ENCODE results near the gene BCL7C.
A peak's percentile ranks its signal among the peaks of the same experiment; 100 is the strongest.

The BCL7C gene

GRCh38 chr16:30925632-30925987 lies 31.7 kb upstream of the BCL7C start:
- DNase-seq (ENCODE audit: low read depth), result no peak
- peak overlapping the region; percentile 97 for H3K4me3 ChIP-seq (ENCODE audit: low read depth, low read length)
- TF ChIP-seq CTCF (conservative IDR thresholded peaks at IDR 0.05; ENCODE audit: low read depth, low read length), result no peak

DNA sequence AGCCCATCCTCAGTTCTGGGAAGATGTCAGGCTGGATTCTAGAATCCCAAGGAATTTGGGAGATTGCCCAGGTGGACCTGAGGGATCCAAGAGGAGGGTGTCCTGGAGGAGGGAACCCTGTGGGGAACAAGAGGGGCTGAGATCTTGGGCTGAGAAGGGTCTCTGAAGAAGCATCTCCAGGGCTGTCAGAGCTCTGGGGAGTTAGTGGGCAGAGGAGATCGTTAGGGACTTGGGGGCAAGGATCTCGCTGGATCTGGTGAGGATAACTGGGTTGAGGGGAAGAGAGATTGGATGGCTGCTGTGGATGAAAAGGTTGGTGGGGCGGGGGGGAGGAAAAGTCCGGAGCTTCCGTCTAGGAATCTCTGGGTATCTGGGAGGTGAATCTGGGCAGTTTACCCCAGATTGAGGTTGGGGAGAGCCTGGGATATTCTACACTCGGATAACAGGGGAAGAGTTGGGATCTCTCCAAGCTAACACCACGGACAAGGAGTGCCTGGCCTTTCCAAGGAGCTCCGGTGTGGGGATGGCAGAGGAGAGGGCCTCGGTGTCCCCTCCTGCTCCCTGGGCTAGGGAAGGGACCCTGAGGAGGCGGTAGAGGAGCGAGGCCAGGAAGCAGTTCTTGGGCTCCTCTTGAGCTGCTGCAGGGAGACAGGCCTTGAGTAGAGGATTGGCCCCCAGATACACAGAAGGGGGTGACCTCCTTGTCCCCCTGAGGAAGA lies 31.2 kb upstream of the BCL7C start:
- DNase-seq (ENCODE audit: low read depth), result no peak
- no peak for TF ChIP-seq CTCF (conservative IDR thresholded peaks at IDR 0.05; ENCODE audit: low read depth, low read length)
- peak overlapping the region; percentile 97 for H3K4me3 ChIP-seq (ENCODE audit: low read depth, low read length)

DNA sequence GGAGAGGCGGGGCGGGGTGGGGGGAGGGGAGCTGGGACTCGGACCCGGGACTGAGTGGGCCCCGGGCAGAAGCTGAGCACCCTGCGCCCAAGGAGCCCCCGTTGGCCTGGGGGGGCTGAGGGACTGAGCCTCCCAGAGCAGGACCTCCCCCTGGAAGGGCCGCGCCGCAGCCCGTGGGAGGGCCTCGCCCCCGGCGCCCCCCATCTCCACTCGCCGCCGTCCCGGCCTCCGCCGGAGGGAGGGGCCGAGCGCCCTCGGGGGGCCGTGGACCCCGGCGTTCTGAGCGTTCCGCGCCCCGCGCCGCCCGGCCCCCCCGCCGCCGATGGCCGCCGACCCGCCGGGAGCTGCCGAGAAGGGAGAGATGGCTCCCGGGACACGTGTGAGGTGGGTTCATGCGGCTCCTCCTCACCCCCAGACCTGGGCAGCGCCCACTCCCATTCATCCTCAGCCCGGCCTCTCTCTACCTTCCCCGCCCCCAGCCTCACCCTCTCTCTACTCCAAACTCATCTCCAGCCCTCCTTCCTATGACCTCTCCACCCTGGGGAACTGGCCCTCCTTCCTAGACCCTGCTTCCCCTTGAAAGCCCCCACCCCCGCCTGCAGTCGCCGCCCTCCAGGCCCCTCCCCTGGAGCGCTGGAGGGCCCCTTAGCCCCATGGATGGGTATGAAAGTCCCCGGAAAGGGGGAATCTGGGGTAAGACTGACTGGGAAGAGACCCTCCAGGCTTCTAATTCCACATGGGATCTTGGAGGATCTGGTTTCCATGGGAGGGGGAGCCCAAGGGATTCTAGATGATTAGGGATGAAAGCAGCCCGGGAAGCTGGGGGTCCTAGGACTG lies 30.4 kb upstream of the BCL7C start:
- no peak for TF ChIP-seq CTCF (conservative IDR thresholded peaks at IDR 0.05; ENCODE audit: low read depth, low read length)
- DNase-seq (ENCODE audit: low read depth), result no peak
- peak overlapping the region; percentile 97 for H3K4me3 ChIP-seq (ENCODE audit: low read depth, low read length)

DNA sequence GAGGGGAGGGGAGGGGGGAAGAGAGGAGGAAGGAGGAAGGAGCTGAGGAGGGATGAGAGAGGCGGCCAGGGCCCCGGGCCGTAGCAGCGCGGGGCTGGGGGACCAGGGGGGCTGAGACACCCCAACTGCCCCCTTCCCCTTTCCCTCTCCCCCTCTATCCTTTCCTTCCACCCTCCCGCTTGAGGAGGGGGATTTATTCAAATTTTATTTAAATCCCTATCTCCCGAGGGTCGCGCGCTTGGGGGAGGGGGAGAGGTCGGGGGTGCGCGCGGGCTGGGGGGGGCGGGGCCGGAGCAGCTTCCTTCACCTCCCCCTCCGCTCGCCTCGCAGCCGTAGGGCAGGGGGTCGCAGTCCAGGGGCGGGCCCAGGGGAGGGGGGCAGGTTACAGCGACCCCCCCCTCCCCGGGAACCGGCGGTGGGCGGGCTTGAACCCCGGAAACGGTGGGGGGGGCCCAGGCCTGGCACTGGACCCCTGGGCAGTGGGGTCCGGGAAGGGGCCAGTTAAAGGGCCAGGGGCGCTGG lies 29.7 kb upstream of the BCL7C start, which contains the start of gene FBXL19:
TSS of gene FBXL19 (plus strand) at position 19 of the 522 bp plus-strand sequence. CDS start 2,183 bp downstream, outside the sequence.
- no peak for DNase-seq (ENCODE audit: low read depth)
- TF ChIP-seq CTCF (conservative IDR thresholded peaks at IDR 0.05; ENCODE audit: low read depth, low read length), result no peak
- peak within 1 kb of the TSS; percentile 97 for H3K4me3 ChIP-seq (ENCODE audit: low read depth, low read length)

DNA sequence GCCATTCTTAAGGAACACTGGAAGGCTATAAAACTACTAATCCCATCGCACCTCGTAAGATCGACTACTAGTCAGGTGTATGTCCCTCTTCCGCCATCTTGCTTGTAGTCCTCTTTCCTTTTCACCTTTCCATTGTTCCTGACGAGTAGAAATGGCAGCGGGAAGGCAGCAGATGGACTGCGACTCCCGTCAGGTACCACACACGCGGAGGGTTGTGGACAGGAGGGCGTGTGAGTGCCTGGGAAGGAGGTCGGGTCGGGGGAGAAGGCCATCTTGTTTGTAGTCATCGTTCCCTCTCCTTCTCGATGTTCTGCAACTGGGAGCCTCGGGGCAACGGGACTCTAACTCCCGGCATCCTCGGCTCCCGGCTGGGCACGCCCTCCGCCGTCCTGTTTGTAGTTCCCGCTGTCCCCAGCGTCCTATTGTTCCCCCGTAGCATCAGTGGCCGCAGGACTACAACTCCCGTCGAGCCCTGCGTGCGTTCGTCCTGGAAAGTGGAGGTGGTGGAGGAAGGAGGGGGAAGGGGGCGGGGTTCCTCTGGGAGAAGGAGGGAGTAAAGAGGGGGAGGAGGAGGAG lies 29.2 kb upstream of the BCL7C start:
- no peak for TF ChIP-seq CTCF (conservative IDR thresholded peaks at IDR 0.05; ENCODE audit: low read depth, low read length)
- peak overlapping the region; percentile 97 for H3K4me3 ChIP-seq (ENCODE audit: low read depth, low read length)
- DNase-seq (ENCODE audit: low read depth), result peak; percentile 100

- peak; percentile 100 for DNase-seq (ENCODE audit: low read depth)
Observed at GRCh38 chr16:30922420-30922959, 28.6 kb upstream of the BCL7C start.

More at GRCh38 chr16:30922420-30922959, 28.6 kb upstream of the BCL7C start:
- TF ChIP-seq CTCF (conservative IDR thresholded peaks at IDR 0.05; ENCODE audit: low read depth, low read length), result no peak
- peak overlapping the region; percentile 97 for H3K4me3 ChIP-seq (ENCODE audit: low read depth, low read length)
